Muscle layer of duodenum (tissue), 2 donors: ENCODE measurements around the gene SYT3.
"Not testable (repeated sequence)": the region's sequence is repeated elsewhere in the genome, so short reads cannot be mapped to it uniquely, and the experiment has no call there.

Source experiments
- H3K27ac ChIP-seq: one replicate; pipeline ENCODE4 v1.7.0; 2013; ENCODE audit warnings: mild to moderate bottlenecking, low read length
- H3K27me3 ChIP-seq: one replicate; pipeline ENCODE4 v1.7.0; 2013; ENCODE audit warnings: low read depth, mild to moderate bottlenecking, control low read depth, low read length
- H3K36me3 ChIP-seq, 2 donors: one replicate each; pipeline ENCODE4 v1.7.0; 2013; ENCODE audit warnings: low read length in 2 of 2, control low read depth in 1 of 2, mild to moderate bottlenecking in 1 of 2; ENCODE audit not compliant: insufficient read depth in 2 of 2, control insufficient read depth in 1 of 2
- H3K4me1 ChIP-seq, 2 donors: one replicate each; pipeline ENCODE4 v1.7.0; 2013; ENCODE audit warnings: low read length in 2 of 2, mild to moderate bottlenecking in 2 of 2, control low read depth in 1 of 2, moderate library complexity in 1 of 2; ENCODE audit not compliant: insufficient read depth in 2 of 2, control insufficient read depth in 1 of 2
- H3K4me3 ChIP-seq, 2 donors: one replicate each; pipeline ENCODE4 v1.7.0; 2013; ENCODE audit warnings: low read length in 2 of 2, low read depth in 1 of 2, mild to moderate bottlenecking in 1 of 2
- H3K9me3 ChIP-seq, 2 donors: one replicate each; pipeline ENCODE4 v1.7.0; 2013; ENCODE audit warnings: low read length in 2 of 2, control low read depth in 1 of 2, mild to moderate bottlenecking in 1 of 2; ENCODE audit not compliant: control insufficient read depth in 1 of 2
- donor health status: healthy.

SYT3 gene

DNA sequence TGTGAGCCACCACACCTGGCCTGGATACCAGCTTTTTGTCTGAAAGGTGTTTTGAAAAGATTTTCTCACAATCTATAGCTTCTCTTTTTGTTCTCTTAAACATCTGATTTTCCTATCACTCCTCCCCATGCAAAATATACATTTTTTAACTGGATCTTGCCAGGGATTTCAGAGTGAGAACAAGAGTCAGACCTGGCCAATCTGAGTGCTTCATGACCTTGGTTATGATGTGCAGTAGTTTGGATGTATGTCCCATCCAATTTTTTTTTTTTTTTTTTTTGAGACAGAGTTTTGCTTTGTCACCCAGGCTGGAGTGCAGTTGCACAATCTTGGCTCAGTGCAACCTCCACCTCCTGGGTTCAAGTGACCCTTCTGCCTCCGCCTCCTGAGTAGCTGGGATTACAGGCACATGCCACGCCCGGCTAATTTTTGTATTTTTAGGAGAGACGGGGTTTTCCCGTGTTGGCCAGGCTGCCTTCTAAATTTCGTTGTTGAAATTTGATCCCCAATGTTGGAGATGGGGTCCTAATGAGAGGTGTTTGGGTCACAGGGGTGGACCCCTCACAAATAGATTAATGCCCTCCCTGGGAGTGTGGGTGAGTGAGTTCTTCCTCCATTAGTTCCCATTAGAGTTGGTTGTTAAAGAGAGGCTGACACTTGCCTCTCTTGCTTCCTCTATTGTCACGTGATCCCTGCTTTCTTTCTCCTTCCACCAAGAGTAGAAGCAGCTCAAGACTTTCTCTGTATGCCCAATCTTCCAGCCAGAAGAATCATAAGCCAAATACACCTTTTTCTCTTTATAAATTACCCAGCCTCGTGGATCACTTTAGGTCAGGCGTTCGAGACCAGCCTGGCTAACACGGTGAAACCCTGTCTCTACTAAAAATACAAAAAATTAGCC is 26.9 kb downstream of the SYT3 start:
- H3K27ac ChIP-seq, H3K27me3 ChIP-seq, H3K4me3 ChIP-seq, H3K4me1 ChIP-seq, H3K36me3 ChIP-seq, H3K9me3 ChIP-seq: not testable (repeated sequence)

DNA sequence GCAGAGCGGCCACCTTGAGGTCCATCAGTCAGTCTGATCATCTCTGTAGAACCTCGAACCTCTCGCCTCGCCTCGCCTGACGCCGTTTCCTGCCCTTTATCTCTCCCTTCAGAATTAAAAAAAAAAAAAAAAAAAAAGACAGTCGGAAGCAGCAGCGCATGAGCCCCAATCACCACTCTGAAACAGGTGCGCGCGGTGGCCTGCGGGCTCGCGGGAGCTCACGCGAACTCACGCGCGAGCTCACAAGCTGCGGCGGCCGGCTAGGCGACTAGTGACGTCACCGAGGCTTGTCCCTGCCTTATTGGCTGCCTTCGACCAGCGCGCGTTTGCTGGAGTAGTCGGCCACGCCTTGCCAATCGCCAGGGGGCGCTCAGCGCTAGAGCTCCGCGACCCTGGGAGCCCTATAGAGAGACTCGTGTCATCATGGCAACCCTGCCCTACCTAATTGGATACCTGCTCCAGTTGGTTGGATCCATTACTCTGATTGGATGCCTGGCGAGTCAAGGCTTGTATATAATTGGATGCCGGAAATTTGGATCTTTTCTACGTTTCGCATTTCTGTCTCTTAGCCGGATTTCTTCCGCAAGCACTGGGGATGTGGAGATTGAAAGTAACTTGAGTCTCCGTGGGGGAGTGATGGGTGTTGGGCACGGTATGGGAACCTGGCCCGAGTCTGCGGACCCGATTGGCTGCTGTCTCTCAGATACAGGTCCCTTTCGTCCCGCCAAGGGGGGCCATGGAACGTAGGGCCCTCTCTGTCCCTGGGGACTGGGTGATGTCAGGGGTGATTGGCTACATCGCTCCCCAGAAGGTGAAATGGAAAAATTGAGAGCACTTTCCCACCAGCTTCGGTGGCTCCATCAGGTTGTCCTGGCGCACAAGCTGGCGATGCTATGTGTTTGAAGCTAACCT is 31.6 kb downstream of the SYT3 start:
- Histone ChIP-seq H3K4me1 (no peaks in the 10 kb centered on the region), H3K36me3 (no peaks in the 10 kb centered on the region), H3K27ac (no peak overlapping the region), H3K9me3 (peaks cover 0 to 2% of the 10 kb centered on the region in 2 donors), H3K27me3 (no peaks in the 10 kb centered on the region), H3K4me3 (peak overlapping the region; percentile 7 to 10)

DNA sequence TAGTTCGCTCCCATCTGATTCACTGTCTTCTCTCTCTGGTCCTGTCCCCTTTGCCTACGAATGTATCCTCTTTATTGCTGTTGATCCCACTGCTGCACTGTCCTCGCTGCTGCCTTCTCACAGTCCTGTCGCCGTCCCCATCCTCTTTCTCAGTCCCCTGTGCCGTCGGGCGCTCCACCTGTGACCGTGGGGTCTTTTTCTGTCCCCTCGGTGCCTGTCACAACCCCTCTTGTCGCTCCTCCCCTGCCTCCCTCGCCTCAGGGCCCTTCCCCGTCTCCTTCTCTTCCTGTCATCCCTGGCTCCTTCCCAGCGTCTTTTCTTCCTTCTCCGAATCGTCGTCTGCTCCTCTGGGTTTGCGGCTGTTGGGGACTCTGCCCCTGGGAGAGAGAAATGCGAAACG is 32.3 kb downstream of the SYT3 start:
- Histone ChIP-seq H3K27me3 (no peaks in the 10 kb centered on the region), H3K36me3 (no peaks in the 10 kb centered on the region), H3K4me3 (peak overlapping the region in 1 of 2 donors; percentile 7), H3K27ac (no peak overlapping the region), H3K9me3 (peaks cover 0 to 2% of the 10 kb centered on the region in 2 donors), H3K4me1 (no peaks in the 10 kb centered on the region)

DNA sequence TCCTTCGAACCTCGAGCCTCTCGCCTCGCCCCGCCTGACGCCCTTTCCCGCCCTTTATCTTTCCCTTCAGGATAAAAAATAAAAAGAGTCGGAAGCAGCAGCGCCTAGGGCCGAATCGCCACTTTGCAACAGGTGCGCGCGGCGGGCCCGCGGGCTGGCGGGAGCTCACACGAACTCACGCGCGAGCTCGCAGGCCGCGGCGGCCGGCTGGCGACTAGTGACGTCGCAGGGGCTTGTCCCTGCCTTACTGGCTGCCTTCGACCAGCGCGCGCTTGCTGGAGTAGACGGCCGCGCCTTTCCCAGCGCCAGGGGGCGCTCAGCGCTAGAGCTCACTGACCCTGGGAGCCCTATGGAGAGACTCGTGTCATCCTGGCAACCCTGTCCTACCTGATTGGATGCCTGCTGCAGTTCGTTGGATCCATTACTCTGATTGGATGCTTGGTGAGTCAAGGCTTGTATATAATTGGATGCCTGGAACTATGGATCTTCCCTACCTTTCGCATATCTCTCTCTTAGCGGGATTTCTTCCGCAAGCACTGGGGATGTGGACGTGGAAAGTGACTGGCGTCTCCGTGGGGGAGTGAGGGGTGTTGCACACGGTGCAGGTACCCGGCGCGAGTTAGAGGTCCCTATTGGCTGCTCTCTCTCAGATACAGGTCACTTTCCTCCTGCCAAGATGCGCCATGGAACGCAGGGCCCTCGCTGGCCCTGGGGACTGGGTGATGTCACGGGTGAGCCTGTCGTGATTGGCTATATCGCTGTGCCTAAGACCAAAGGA is 33.4 kb downstream of the SYT3 start:
- not testable (repeated sequence) for H3K36me3 ChIP-seq, H3K27ac ChIP-seq, H3K27me3 ChIP-seq, H3K4me3 ChIP-seq, H3K9me3 ChIP-seq, H3K4me1 ChIP-seq

DNA sequence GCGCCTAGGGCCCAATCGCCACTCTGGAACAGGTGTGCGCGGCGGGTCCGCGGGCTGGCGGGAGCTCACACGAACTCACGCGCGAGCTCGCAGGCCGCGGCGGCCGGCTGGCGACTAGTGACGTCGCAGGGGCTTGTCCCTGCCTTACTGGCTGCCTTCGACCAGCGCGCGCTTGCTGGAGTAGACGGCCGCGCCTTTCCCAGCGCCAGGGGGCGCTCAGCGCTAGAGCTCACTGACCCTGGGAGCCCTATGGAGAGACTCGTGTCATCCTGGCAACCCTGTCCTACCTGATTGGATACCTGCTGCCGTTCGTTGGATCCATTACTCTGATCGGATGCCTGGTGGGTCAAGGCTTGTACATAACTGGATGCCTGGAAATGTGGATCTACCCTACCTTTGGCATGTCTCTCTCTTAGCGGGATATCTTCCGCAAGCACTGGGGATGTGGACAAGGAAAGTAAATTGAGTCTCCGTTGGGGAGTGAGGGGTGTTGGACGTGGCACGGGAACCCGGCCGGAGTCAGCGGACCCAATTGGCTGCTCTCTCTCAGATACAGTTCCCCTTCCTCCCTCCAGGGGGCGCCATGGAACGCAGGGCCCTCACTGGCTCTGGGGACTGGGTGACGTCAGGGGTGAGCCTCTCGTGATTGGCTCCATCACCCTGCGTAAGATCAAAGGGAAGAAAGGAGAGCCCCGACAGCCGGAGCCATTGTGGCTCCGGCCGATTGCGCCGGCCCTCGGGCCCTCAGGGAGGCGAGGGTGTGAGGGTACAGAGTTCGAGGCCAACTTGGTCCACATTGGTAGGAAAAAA is 35.2 kb downstream of the SYT3 start:
- H3K4me3 ChIP-seq, H3K27me3 ChIP-seq, H3K4me1 ChIP-seq, H3K27ac ChIP-seq, H3K9me3 ChIP-seq, H3K36me3 ChIP-seq: not testable (repeated sequence)

DNA sequence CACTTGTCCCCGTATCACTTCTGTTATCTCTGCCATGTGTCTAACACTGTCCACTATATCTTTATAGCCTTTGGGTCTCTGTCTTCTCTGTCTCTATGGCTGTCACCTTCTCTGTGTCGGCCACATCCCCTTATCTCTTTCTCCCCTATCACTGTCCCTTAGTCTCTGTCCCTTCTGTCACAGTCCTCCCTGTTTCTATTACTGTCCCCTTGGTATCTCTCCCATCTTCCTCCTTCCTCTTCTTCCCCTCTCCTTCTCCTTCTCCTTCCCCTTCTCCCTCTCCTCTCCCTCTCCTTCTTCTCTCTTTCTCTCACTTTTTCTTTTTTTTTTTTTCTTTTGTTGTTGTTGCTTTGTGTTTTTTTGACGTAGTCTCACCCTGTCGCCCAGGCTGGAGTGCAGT is 36.7 kb downstream of the SYT3 start:
- no peaks in the 10 kb centered on the region for H3K4me1 ChIP-seq
- H3K36me3 ChIP-seq, result no peaks in the 10 kb centered on the region
- no peaks in the 10 kb centered on the region for H3K27me3 ChIP-seq
- peaks cover 0 to 2% of the 10 kb centered on the region in 2 donors for H3K9me3 ChIP-seq
- no peak overlapping the region for H3K4me3 ChIP-seq
- H3K27ac ChIP-seq, result no peak overlapping the region

DNA sequence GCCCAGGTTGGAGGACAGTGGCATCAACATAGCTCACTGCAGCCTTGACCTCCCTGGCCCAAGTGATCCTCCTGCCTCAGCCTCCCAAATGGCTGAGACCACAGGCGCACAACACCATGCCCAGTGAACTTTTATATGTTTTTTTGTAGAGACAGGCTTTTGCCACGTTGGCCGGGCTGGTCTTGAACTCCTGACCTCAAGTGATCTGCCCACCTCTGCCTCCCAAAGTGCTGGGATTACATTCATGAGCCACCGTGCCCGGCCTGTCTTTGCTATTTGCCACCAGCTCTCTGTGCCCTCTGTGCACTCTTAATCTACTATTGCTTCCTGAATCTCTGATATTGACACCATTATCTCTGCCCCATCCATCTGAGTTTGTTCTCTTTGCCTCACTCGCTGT is 37.2 kb downstream of the SYT3 start:
- Histone ChIP-seq H3K27me3 (no peaks in the 10 kb centered on the region), H3K36me3 (no peaks in the 10 kb centered on the region), H3K4me3 (no peak overlapping the region), H3K4me1 (no peaks in the 10 kb centered on the region), H3K9me3 (peaks cover 0 to 2% of the 10 kb centered on the region in 2 donors), H3K27ac (no peak overlapping the region)

DNA sequence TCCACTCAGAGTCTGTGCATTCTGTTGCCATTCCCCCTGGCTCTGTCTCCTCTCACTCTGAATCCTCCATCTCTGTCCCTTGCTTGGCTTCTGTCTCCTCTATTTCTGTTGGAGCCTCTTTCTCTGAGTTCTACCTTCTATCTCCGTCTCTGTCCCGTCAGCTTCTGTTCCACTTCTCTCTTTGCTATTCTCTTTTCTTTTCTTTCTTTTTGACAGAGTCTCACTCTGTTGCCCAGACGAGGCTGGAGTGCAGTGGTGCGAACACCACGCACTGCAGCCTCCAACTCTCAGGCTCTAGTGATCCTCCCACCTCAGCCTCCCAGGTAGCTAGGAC is 37.6 kb downstream of the SYT3 start:
- Histone ChIP-seq H3K36me3 (no peaks in the 10 kb centered on the region), H3K27me3 (no peaks in the 10 kb centered on the region), H3K4me3 (no peak overlapping the region), H3K27ac (no peak overlapping the region), H3K9me3 (peaks cover 0 to 2% of the 10 kb centered on the region in 2 donors), H3K4me1 (no peaks in the 10 kb centered on the region)

DNA sequence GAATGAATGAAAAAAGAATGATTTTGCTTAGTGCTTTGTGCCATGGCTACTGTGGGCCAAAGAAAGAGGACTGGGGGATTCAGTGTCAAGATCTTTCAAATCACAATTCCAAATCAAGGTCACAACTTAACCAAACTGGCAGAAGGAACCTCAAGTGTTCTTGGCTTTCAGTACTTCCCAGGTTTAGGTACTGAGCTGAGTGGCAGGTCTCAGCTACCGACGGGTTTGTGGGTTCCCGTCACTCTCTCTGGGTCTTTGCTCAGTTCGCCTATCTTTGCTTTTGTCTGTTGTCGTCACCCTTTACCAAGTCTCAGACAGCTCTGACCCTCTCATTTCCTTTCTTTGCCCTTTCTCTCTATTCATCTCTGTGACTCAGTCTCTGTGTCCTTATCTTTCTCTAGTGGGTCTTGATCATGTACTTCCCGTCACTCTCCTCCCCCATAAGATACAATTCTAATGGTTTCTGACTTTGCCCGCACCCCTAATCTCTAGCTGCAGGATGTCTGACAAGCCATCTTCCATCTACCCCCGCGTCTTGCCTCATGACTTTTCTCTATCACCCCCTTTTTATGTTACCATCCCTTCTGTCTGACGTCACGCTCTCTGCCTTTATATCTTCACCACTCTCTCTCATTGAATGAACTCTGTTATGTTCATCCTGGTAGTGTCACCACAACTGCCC is 38.1 kb downstream of the SYT3 start:
- Histone ChIP-seq H3K4me3 (no peak overlapping the region), H3K27me3 (no peaks in the 10 kb centered on the region), H3K36me3 (no peaks in the 10 kb centered on the region)

GRCh38 chr19:50599427-50599826 is 40.3 kb downstream of the SYT3 start:
- H3K36me3 ChIP-seq, result no peaks in the 10 kb centered on the region
- no peak overlapping the region for H3K4me3 ChIP-seq
- H3K4me1 ChIP-seq, result no peaks in the 10 kb centered on the region
- H3K27ac ChIP-seq, result no peak overlapping the region
- H3K27me3 ChIP-seq, result no peaks in the 10 kb centered on the region
- H3K9me3 ChIP-seq, result no peaks in the 10 kb centered on the region

More for the DNA sequence above, 38.1 kb downstream of the SYT3 start:
- Histone ChIP-seq H3K27ac (no peak overlapping the region), H3K4me1 (no peaks in the 10 kb centered on the region), H3K9me3 (peaks cover 0 to 2% of the 10 kb centered on the region in 2 donors)
